Mucosa of rectum (tissue), 2 donors: ENCODE measurements around the gene KCP.

Source experiments
- H3K27ac ChIP-seq, 2 donors: one replicate each; pipeline ENCODE4 v1.7.0; 2013; ENCODE audit warnings: inconsistent platforms in 2 of 2, low read depth in 2 of 2, low read length in 2 of 2
- H3K27me3 ChIP-seq, 2 donors: one replicate each; pipeline ENCODE4 v1.7.0; 2013; ENCODE audit warnings: low read length in 2 of 2; ENCODE audit not compliant: control insufficient read depth in 2 of 2, insufficient read depth in 2 of 2
- H3K36me3 ChIP-seq, 2 donors: one replicate each; pipeline ENCODE4 v1.7.0; 2013; ENCODE audit warnings: low read length in 2 of 2; ENCODE audit not compliant: control insufficient read depth in 2 of 2, insufficient read depth in 2 of 2
- H3K4me1 ChIP-seq, 2 donors: one replicate each; pipeline ENCODE4 v1.7.0; 2013; ENCODE audit warnings: low read length in 2 of 2, mild to moderate bottlenecking in 1 of 2; ENCODE audit not compliant: control insufficient read depth in 2 of 2, insufficient read depth in 2 of 2
- H3K4me3 ChIP-seq, 2 donors: one replicate each; pipeline ENCODE4 v1.7.0; 2013; ENCODE audit warnings: low read length in 2 of 2
- H3K9ac ChIP-seq, 2 donors: one replicate each; pipeline ENCODE4 v1.7.0; 2013; ENCODE audit warnings: low read length in 2 of 2, low read depth in 1 of 2, mild to moderate bottlenecking in 1 of 2
- H3K9me3 ChIP-seq, 2 donors: one replicate each; pipeline ENCODE4 v1.7.0; 2013; ENCODE audit warnings: low read length in 2 of 2; ENCODE audit not compliant: control insufficient read depth in 2 of 2
- donor health status: healthy.
- donor health status: Normal muscosa, but diverticular disease.

The KCP gene

DNA sequence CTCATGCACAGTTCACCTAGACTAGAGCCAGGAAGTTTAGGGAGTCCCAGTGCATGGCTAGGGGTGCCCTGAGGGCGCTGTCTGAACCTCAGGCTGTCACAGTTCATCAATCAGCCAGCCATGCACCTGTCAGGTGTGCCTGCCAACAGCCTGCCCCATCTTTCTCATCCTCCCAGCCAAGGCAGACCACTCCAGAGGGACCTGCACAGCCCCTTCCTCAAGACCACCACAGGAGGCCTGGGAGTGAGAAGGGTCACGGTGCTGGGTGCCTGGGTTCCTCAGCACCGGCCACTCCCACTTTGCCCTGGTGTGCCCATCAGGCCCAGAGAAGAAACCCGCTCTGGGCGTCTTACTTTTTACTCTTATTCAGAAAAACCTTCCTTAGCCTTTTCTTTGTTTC is 39.5 kb downstream of the KCP start:
- Histone ChIP-seq H3K27me3 (no peaks in the 10 kb centered on the region), H3K4me1 (peaks cover 17 to 18% of the 10 kb centered on the region in 2 donors), H3K27ac (no peak overlapping the region)

GRCh38 chr7:128869944-128870285 is 40.6 kb downstream of the KCP start:
- Histone ChIP-seq H3K36me3 (peaks cover 8 to 16% of the 10 kb centered on the region in 2 donors), H3K27me3 (no peaks in the 10 kb centered on the region), H3K4me3 (peak overlapping the region; percentile 52 to 66), H3K9ac (peak overlapping the region; percentile 17 to 67), H3K9me3 (no peaks in the 10 kb centered on the region), H3K4me1 (peaks cover 12 to 14% of the 10 kb centered on the region in 2 donors), H3K27ac (no peak overlapping the region)

More for the DNA sequence above, 39.5 kb downstream of the KCP start:
- Histone ChIP-seq H3K9me3 (no peaks in the 10 kb centered on the region), H3K9ac (no peak overlapping the region), H3K4me3 (no peak overlapping the region), H3K36me3 (peaks cover 0 to 5% of the 10 kb centered on the region in 2 donors)

DNA sequence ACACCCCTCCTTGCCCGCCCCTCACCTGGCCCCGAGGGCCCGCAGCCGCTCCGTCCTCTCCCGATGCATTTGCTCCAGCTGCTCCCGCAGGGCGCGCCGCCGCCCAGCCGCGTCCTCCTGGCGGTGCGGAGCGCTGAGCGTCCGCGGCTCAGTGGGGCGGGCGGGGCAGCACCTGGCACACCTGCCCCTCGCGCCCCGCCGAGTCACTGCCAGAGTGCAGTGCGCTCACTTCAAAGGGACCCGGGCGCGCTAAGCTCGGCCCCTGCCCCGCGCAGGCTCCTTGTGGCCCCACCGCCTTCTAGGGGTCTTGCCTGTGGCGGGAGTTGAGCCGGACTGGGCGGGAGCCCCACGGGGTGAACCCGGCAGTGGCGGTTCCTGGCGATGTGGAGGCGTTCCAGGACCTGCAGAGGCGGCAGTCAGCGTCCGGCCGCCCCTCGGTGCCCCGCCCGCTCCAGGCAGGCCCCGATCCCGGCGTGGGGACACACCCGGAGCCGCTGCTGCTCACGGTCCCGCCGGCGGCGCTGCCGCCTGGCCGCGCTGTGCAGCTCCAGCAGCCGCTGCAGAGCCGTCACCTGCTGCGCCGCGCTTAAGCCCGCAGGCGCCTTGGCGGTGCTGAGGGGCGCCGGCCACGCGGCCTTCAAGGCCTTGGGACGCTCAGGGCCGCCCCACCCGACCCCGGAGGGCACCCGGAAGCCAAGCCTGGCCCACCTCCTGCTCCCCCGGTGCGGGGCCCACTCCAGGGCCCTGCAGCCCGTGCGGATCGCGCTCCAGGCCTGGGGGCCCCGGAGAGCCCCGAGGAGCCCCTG is 41.2 kb downstream of the KCP start:
- Histone ChIP-seq H3K4me1 (peaks cover 9 to 10% of the 10 kb centered on the region in 2 donors), H3K27ac (peak overlapping the region; percentile 48 to 59), H3K27me3 (no peaks in the 10 kb centered on the region), H3K9ac (peak overlapping the region; percentile 41 to 67), H3K4me3 (peak overlapping the region; percentile 52 to 66), H3K36me3 (peaks cover 10 to 18% of the 10 kb centered on the region in 2 donors), H3K9me3 (no peaks in the 10 kb centered on the region)

- Histone ChIP-seq H3K27ac (peak overlapping the region; percentile 48 to 59), H3K27me3 (no peaks in the 10 kb centered on the region), H3K9ac (peak overlapping the region; percentile 24 to 67), H3K4me3 (peak overlapping the region; percentile 52 to 66), H3K4me1 (peaks cover 10 to 14% of the 10 kb centered on the region in 2 donors), H3K9me3 (no peaks in the 10 kb centered on the region), H3K36me3 (peaks cover 10 to 18% of the 10 kb centered on the region in 2 donors)
Measured at GRCh38 chr7:128868624-128869137, 41.8 kb downstream of the KCP start.

DNA sequence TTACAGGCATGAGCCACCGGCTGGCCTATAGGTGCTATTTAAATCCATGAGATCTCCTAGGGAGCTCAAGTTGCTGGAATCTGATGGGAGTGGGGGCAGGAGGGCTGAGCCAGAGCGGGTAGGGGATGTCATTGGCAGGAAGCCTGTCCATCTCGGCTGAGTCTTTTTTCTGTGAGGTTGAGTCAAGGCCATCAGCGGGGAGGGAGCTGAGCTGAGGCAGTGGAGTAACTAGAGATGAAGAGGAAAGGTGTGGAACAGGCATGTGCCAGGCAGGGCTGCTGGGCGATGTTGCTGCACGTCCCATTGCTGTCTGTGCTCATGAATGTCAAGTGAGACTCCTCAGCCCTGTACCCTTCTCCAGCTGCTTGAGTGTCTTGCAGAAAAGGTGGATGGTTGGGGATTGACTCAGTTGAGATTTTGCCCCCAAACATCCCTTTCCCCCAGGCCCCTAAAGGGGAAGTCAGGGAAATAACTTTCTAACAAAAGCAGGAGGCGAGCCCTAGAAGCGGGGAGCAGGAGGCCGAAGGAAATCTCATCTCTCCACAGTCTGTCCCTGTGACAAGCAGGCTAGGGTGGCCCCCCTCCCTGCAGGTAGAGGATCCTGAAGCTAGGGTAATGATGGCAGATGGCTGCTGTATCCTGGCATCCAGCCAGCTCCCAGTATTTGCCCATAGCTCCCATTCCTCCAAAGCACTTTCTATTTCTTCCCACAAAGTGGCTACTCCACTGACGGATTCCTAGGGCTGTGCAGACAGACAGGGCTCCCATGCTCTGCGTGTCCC is 42.5 kb downstream of the KCP start:
- H3K4me1 ChIP-seq, result peaks cover 16 to 18% of the 10 kb centered on the region in 2 donors

DNA sequence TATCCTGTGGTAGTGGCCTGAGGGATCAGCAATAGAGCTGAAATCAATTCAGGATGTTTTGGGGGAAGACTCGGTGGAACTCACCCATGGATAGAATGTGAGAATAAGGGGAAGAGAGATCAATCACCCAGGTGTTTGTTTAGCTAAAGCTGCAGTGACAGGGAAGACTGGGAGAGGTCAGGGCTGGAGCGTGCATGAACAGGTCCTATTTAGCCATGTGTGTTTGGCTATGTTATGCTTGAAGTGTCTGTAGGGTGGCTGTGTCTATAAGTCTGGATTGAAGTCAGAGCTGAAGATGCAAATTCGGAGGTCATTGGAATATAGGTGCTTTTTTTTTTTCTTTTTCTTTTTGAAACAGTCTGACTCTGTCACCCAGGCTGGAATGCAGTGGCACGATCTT is 43.3 kb downstream of the KCP start:
- H3K9me3 ChIP-seq, result no peaks in the 10 kb centered on the region
- H3K27me3 ChIP-seq, result no peaks in the 10 kb centered on the region
- no peak overlapping the region for H3K27ac ChIP-seq
- H3K4me3 ChIP-seq, result no peak overlapping the region
- no peak overlapping the region for H3K9ac ChIP-seq
- peaks cover 18 to 21% of the 10 kb centered on the region in 2 donors for H3K4me1 ChIP-seq
- peaks cover 10 to 18% of the 10 kb centered on the region in 2 donors for H3K36me3 ChIP-seq

More for the DNA sequence above, 42.5 kb downstream of the KCP start:
- H3K4me3 ChIP-seq, result peak overlapping the region in 1 of 2 donors; percentile 52
- H3K9ac ChIP-seq, result peak overlapping the region in 1 of 2 donors; percentile 24
- no peaks in the 10 kb centered on the region for H3K27me3 ChIP-seq
- no peak overlapping the region for H3K27ac ChIP-seq
- no peaks in the 10 kb centered on the region for H3K9me3 ChIP-seq
- peaks cover 10 to 18% of the 10 kb centered on the region in 2 donors for H3K36me3 ChIP-seq

GRCh38 chr7:128865996-128866877 is 44.3 kb downstream of the KCP start:
- Histone ChIP-seq H3K27me3 (no peaks in the 10 kb centered on the region), H3K4me3 (no peak overlapping the region), H3K27ac (no peak overlapping the region)

DNA sequence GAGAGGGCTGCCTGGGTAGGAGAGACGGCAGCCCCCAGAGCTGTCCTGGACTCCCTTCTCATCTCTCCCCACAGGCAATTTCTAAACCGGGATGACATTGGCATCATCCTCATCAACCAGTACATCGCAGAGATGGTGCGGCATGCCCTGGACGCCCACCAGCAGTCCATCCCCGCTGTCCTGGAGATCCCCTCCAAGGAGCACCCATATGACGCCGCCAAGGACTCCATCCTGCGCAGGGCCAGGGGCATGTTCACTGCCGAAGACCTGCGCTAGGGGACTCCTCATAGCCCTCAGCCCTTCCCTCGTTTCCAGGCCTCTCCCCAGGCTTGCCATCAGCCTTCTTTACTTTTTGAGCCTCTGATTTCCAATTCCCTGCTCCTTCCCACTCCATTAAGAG is 45.2 kb downstream of the KCP start:
- Histone ChIP-seq H3K9me3 (no peaks in the 10 kb centered on the region), H3K4me1 (peaks cover 20 to 23% of the 10 kb centered on the region in 2 donors), H3K4me3 (no peak overlapping the region), H3K27me3 (no peaks in the 10 kb centered on the region), H3K27ac (no peak overlapping the region), H3K36me3 (peaks cover 10 to 18% of the 10 kb centered on the region in 2 donors), H3K9ac (no peak overlapping the region)

More at GRCh38 chr7:128865996-128866877, 44.3 kb downstream of the KCP start:
- peaks cover 10 to 18% of the 10 kb centered on the region in 2 donors for H3K36me3 ChIP-seq
- no peaks in the 10 kb centered on the region for H3K9me3 ChIP-seq
- H3K9ac ChIP-seq, result no peak overlapping the region
- H3K4me1 ChIP-seq, result peaks cover 20 to 24% of the 10 kb centered on the region in 2 donors

DNA sequence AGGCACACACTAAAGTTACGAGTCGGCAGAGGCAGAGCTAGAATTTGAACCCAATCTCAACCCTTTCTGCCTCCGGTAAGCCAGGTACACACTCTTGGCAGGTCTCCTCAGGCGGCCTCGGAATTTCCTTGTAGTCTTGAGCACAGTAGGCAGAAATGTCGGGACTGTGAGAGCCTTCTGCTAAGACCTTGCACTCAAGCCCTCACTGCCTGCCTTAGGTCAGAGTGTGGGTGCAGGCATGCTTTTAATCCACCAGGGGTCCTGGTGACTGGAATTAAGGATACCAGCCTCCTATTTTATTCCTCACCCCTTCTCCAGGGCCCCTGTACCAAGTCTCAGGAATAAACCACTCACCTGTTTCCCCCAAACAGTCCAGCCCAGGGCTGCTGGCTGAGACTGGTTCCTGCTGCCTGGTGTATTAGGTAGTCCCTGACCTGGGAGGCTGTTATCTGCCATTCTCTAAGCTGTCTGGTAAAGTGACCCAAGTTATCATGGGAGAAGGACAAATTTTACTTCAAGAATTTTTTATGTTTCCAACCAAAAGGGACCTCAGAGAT is 47.0 kb downstream of the KCP start:
- peaks cover 10 to 18% of the 10 kb centered on the region in 2 donors for H3K36me3 ChIP-seq
- no peaks in the 10 kb centered on the region for H3K27me3 ChIP-seq
- H3K4me1 ChIP-seq, result peaks cover 13 to 21% of the 10 kb centered on the region in 2 donors
- H3K27ac ChIP-seq, result peak overlapping the region; percentile 82 to 84
- H3K4me3 ChIP-seq, result peak overlapping the region; percentile 95 to 97
- peak overlapping the region; percentile 85 to 95 for H3K9ac ChIP-seq
- no peaks in the 10 kb centered on the region for H3K9me3 ChIP-seq
